ENCODE results near the gene PRIM1. TPM values are rescaled to one million over a fixed set of nuclear protein-coding genes. Genes with fewer than 3 reads are reported as not detected.

Gene PRIM1
- total RNA-seq, 1 donor from 2014 or later: 15.1 TPM

DNA sequence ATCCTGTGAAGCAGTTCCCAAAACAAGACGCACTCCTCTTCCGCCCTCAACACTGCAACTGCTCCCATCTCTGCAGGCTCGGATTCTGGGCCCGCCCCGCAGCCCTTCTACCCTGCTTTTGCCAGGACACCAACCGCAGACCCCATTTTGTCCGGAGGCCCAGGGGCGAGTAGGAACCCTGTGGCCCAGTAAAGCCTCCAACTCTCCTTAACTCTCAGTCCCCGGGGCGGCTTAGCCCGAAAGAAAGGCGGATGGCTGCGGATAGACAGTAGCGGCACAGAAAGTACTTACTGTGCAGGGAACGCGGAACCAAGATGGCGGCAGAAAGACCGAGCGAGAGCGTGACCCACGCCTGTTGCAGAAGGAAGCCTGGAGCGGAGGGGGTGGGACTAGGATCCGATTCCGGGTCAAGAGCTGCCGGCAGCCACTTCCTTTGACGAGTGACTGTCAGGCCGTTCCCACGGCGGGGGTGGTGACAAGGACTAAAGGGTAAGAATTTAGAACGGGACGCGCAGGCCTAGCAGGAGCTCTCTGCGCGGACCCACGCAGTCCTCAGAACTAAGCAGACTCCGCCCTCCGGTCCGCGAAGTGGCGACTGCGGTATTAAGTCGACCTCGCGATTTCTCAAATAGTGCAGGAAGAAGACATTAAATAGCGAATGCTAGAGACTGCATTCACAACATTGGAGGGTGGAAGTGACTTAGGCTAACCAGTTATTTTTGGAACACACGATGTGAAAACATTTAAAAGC lies 27.0 kb downstream of the PRIM1 start, which contains the start of gene NACA:
NACA (minus strand) TSS at position 328 of the 751 bp plus-strand sequence. CDS start 778 bp downstream, outside the sequence.
- CTCF ChIA-PET: interaction anchor here (0.9 to 1.4 kb wide), 5 partner anchors 9 to 386 kb away, joined by 3 to 5 read pairs (median 4); no protein-coding TSS in a partner anchor
- intact Hi-C loops (cut with micrococcal nuclease): loop anchor here (1.0 to 5.0 kb wide), 8 partner anchors 27 to 608 kb away; partner anchors contain the start of genes PRIM1, PTGES3, RPL41 and STAT6
- ATAC-seq (ENCODE audit: low read depth) (peak; percentile 95), DNase-seq (peak; percentile 90)
- Mint-ChIP-seq H3K4me3 (peak within 1 kb of the TSS; percentile 99), H3K4me1 (peaks cover 52% of the 10 kb centered on the region), H3K36me3 (ENCODE audit: low read depth) (peaks cover 56% of the 10 kb centered on the region), H3K27ac (peak within 1 kb of the TSS; percentile 98), H3K9me3 (no peaks in the 10 kb centered on the region), H3K27me3 (no peaks in the 10 kb centered on the region)
- no peak for TF ChIP-seq CTCF (IDR thresholded peaks at IDR 0.05)
- POLR2A ChIA-PET: interaction anchor here (0.5 to 3.5 kb wide), 45 partner anchors 8 to 1020 kb away, joined by 3 to 159 read pairs (median 4); partner anchors contain the start of genes ATP5F1B, BAZ2A, GLS2 and LRP1

GRCh38 chr12:56724701-56724971 lies 27.5 kb downstream of the PRIM1 start:
- H3K36me3 Mint-ChIP-seq (ENCODE audit: low read depth): peaks cover 58% of the 10 kb centered on the region
- no peak for TF ChIP-seq CTCF (IDR thresholded peaks at IDR 0.05)
- intact Hi-C loops (cut with micrococcal nuclease): no loop called here
- ChIA-PET POLR2A (interaction anchor here (0.6 to 3.5 kb wide), 12 partner anchors 10 to 606 kb away, joined by 3 to 159 read pairs (median 10); partner anchors contain the start of genes ATP5F1B, BAZ2A, GLS2 and PRIM1), CTCF (no interaction called here)
- no peaks in the 10 kb centered on the region for H3K9me3 Mint-ChIP-seq
- peak overlapping the region; percentile 98 for H3K27ac Mint-ChIP-seq
- H3K4me3 Mint-ChIP-seq: peak overlapping the region; percentile 99
- DNase-seq: no peak
- H3K27me3 Mint-ChIP-seq: no peaks in the 10 kb centered on the region
- H3K4me1 Mint-ChIP-seq: peaks cover 57% of the 10 kb centered on the region
- ATAC-seq (ENCODE audit: low read depth): no peak

- DNase-seq (no peak), ATAC-seq (ENCODE audit: low read depth) (no peak)
- intact Hi-C loops (cut with micrococcal nuclease): no loop called here
- Mint-ChIP-seq H3K4me3 (peak overlapping the region; percentile 99), H3K4me1 (peaks cover 63% of the 10 kb centered on the region), H3K9me3 (no peaks in the 10 kb centered on the region), H3K27me3 (no peaks in the 10 kb centered on the region), H3K27ac (peak overlapping the region; percentile 98), H3K36me3 (ENCODE audit: low read depth) (peaks cover 60% of the 10 kb centered on the region)
- ChIA-PET CTCF (interaction anchor here (0.7 kb wide), 1 partner anchor 87 kb away, joined by 3 read pairs; no protein-coding TSS in a partner anchor), POLR2A (interaction anchor here (0.6 to 1.8 kb wide), 7 partner anchors 20 to 87 kb away, joined by 4 to 13 read pairs (median 4); partner anchors contain the start of genes ATP5F1B and PTGES3)
- TF ChIP-seq CTCF (IDR thresholded peaks at IDR 0.05): no peak
Observed at GRCh38 chr12:56723889-56724700, 28.0 kb downstream of the PRIM1 start.

- intact Hi-C loops (cut with micrococcal nuclease): no loop called here
- Mint-ChIP-seq H3K4me1 (peaks cover 69% of the 10 kb centered on the region), H3K36me3 (ENCODE audit: low read depth) (peaks cover 65% of the 10 kb centered on the region), H3K27ac (peak overlapping the region; percentile 24), H3K27me3 (no peaks in the 10 kb centered on the region), H3K9me3 (no peaks in the 10 kb centered on the region), H3K4me3 (peak overlapping the region; percentile 99)
- ChIA-PET POLR2A (interaction anchor here (1.0 to 1.8 kb wide), 4 partner anchors 35 to 87 kb away, joined by 4 to 13 read pairs (median 8); partner anchors contain the start of genes ATP5F1B and PTGES3), CTCF (interaction anchor here (0.7 to 0.8 kb wide), 2 partner anchors 37 to 87 kb away, joined by 3 read pairs; no protein-coding TSS in a partner anchor)
- TF ChIP-seq CTCF (IDR thresholded peaks at IDR 0.05): no peak
- no peak for ATAC-seq (ENCODE audit: low read depth)
- no peak for DNase-seq
Observed at GRCh38 chr12:56723352-56723751, 28.8 kb downstream of the PRIM1 start.
